GM19023 (cell line): ENCODE data around the gene PDE10A.

ENCODE experiments used
- ATAC-seq: cut with Tn5 transposase; IDR thresholded peaks from one replicate; pipeline ENCODE4 v1.9.1; 2021; ENCODE audit warnings: mild to moderate bottlenecking, moderate library complexity; ENCODE audit not compliant: unreplicated experiment

The PDE10A gene

DNA sequence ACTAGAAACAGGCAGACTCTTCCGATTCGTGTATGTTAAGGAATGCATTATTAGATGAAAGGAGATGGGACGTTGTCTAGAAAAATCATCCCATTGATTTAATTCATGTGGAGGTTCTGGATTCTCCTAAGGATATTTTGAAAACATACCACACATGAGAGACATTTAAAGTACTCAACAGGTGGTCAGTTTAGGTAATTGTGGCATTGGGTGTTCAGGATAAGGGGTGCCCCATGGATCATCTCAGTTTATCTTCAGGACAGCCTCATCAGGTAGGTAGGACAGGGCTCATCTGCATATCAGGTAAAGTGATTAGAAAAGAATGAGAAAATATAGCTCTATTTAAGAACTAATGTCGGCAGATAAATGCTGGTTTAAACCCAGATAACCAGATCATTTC, 15.9 kb upstream of the PDE10A start:
- ATAC-seq: no peak

DNA sequence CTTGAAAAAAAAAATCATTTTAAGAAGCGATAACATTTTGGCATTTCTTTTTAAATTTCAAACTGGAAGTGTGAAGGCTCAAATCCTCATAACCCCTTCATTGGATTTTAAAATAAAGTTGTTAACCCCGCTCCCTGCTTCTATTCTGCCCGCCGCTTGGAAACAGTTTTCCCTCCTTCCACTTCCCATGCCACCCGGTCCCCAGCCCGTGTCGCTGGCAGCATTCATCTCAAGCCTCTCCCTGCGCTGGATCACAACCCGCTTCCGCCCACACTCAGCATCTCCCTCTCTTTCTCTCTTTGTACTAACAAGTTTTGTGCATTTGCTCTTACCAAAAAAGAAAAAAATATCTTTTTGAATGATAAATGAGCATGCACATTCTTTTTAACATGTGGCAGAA, 15.4 kb upstream of the PDE10A start:
- ATAC-seq: no peak

GRCh38 chr6:165677091-165677490, 14.1 kb upstream of the PDE10A start:
- no peak for ATAC-seq

DNA sequence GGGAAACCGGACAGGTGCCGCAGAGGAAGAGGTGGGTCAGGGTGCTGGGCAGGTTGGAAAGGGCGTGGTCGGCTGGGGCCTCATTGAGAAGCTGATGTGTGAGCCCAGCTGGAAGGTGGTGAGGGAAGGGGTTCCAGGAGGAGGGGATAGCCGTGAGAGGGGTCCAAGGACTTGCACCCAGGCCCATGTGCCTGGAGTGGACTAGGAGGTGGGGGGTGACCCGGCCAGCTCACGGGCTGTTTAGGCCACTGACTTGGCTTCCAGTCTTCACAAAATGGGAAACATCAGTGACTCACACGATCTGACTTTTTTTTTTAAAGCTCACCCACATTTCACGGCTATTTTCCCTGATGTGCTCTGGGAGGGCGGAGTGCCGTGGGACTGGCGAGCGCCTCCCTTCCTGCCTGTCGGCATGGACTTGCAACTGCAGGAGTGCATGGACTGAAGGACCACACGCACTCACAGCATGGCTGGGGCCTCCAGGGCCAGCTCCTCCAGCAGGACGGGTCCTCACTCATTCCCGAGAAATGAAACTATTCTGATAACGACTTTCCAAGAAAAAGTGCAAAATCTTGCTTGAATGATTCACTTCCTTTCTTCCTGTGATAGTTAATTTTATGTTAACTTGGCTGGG, 13.5 kb upstream of the PDE10A start:
- ATAC-seq: no peak

DNA sequence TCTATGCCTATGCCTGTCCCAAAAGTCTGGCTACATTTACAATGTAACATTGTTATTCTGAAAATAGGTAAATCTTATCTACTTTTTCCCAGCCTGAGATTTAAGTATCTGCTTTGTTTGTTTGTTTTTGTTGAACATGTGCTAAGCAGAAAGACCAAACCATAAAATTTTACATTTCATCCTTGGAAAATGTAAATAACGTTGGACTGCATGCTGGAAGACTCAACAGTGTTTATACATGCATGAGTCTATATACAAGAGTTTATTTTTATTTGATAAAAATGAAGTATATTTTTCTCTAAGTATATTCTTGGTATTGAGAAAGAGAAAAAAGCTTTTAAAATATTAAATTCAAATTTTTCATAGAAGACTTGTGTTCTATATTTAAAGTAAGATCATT, 12.1 kb upstream of the PDE10A start:
- no peak for ATAC-seq

- ATAC-seq: no peak
These were observed 11.4 kb upstream of the PDE10A start for GRCh38 chr6:165674155-165675029.

GRCh38 chr6:165671222-165671768, 8.3 kb upstream of the PDE10A start:
- no peak for ATAC-seq

DNA sequence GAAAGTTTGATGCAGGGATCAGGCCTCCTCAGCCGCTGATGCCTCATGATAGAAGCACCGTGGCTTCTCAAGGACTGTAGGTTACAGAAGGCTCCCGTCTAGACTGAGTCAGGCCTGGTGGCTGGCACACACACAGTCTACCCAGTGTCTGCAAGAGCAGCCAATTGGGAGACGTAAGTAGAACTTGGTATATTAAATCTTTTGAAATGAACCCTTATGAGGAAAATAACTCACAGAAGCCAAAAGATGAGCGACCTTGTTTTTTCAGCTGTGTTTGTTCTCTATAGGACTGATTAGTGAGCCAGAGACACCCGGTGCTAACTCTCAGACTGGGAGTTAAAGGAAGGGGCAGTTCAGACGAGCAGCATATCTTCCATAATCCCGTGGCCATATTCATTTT, 5.9 kb upstream of the PDE10A start:
- no peak for ATAC-seq

- ATAC-seq: no peak
These were observed 2.3 kb upstream of the PDE10A start for GRCh38 chr6:165665384-165665672.

- ATAC-seq: no peak
These were observed 1.7 kb upstream of the PDE10A start for GRCh38 chr6:165664559-165665383.

DNA sequence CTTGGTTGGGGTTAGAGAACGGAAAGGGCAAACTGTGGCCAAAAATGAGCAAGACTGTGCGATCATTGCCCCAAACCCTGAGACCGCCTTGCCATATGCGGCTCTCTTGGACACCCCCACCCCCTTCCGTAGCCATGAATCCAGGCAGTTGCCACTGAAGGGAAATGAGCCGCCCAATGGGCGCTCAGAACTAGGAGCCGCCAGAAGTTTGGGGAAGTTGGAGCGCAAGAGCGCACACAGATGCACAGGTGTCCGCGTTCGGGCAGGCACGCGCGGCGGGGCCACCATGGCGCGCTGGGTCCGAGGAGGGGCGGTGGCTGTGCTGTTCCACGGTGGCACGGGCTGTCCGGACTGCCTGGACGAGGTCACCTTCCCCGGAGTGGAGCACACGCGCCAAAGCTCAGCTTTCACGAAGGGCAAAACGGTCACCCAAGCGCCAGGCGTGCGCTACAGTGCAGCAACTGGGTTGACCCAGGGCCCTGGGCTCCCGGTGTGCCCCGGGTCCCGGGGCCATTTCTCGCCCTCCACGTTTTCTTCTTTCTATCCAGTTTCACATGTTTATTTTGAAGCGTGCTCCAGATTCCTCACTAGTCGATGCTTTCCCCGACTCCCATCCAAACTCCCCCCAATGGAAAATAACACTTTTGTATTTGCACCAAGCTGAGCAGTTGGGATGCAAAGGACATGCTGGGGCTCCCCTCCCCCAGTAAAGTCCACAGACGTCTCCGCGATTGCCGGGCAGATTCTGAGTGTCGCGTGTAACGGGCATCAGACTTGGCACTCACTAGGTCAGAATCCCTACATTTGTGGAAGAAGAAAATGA, 906 bp upstream of the PDE10A start:
- no peak for ATAC-seq

DNA sequence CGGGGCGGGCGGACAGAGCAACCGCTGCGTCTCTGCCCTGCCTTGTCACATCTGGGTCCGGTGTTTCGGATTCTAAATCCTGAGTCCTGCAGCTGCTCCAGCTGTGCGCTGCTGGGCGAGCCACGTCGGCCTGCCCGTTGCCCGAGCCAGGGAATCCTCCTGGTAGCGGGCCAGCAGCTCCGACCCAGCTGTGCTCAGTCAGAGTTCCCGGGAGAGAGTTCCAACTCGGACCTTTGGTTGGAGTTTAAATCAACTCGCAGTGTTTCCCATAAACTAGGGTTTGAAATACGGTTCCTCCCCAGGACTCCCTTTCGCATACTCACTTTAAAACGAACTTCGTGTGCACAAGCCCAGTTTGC, 315 bp upstream of the PDE10A start:
- ATAC-seq: no peak

DNA sequence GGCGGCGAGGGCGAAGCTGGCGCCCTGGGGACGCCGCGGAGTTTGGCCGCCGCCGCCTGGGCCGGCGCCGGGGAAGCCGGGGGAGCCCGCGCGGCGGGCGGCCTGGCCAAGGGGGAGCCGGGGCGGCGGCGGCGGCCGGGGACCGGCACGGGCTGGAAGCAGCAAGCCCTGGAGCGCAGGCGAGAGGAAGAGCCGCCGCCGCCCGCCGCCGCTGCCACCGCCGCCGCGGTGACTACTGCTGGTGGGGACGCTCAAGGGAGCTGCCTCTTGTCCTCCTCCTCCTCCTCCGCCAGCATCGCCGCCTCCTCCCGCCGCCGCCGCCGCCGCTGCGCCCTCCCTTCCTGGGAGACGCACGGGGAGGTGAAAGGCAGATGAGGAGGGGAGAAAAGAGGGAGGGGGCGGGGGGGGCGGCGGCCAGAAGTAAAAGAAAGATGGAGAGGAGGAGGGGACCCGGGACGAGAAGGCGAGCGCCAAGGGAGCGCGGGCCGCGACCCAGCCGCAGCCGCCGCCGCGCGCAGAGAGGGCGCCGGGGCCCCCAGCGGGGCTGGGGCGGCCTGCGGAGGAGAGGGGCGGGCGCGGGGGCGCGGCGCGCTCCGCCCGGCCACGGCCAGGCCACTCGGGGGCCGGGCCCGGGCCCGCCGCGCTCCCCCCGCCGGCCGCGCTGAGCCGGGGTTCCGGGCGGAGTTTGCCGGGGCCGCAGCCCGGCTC, 846 bp downstream of the PDE10A start:
- ATAC-seq: no peak

- ATAC-seq: no peak
These were observed 1.4 kb downstream of the PDE10A start for GRCh38 chr6:165661664-165662025.

- ATAC-seq: no peak
These were observed 2.0 kb downstream of the PDE10A start for GRCh38 chr6:165660857-165661663.

GRCh38 chr6:165659945-165660856, 2.8 kb downstream of the PDE10A start:
- ATAC-seq: no peak

- ATAC-seq: no peak
These were observed 4.5 kb downstream of the PDE10A start for GRCh38 chr6:165658395-165659058.

GRCh38 chr6:165657325-165657680, 5.7 kb downstream of the PDE10A start:
- ATAC-seq: no peak
